Measurements from ENCODE around the gene FBXW7.

Gene FBXW7

GRCh38 chr4:152273343-152273742 lies 262.5 kb downstream of the FBXW7 start:
- no peak for DNase-seq

All from NCI-H1436 (cell line).